Right lobe of liver (tissue), 4 donors: ENCODE measurements around the gene RNF13.

Experiments
- CTCF ChIP-seq, 4 donors: fragments of 200-600 bp in 3 of 4; fragments of 450-650 bp in 1 of 4; IDR thresholded peaks; one replicate each; pipeline versions ENCODE4 v1.5.1 to v1.8.0; 2016 to 2022; ENCODE audit warnings: antibody characterized with exemption in 4 of 4, mild to moderate bottlenecking in 2 of 4
- POLR2A ChIP-seq: fragments of 450-650 bp; IDR thresholded peaks from one replicate; pipeline ENCODE4 v1.6.1; 2017; ENCODE audit warnings: antibody characterized with exemption, mild to moderate bottlenecking
- donor health status: DM: no; HTN: no; CAD: no.
- donor health status: DM: no; HTN: no; CAD: no.
- donor health status: DM: no; HTN: yes; CAD: no.

- TF ChIP-seq POLR2A = no peak
- TF ChIP-seq CTCF (IDR thresholded peaks at IDR 0.05) = no peak
Observed at GRCh38 chr3:149772861-149773260, 40.2 kb upstream of the RNF13 start.
